Neural cell (in vitro differentiated cells): ENCODE measurements around the gene FFAR2. TPM values are rescaled to one million over a fixed set of nuclear protein-coding genes. Genes with fewer than 3 reads are reported as not detected.

ENCODE experiments used
- H2AFZ ChIP-seq: fragments of 200-600, 300-800 bp; sonication (generic), shearing (Covaris generic); 2 replicates; pipeline ENCODE4 v1.6.0; 2014; ENCODE audit warnings: low read depth, mild to moderate bottlenecking, antibody characterized with exemption, low read length, moderate library complexity
- H3F3A ChIP-seq: fragments of 200-600 bp; shearing (Covaris generic); 2 replicates; pipeline ENCODE4 v1.6.1; 2016; ENCODE audit warnings: mild to moderate bottlenecking, moderate library complexity, mixed read lengths, antibody characterized with exemption, low read length; ENCODE audit not compliant: insufficient read depth, poor library complexity, severe bottlenecking
- H3K27ac ChIP-seq: fragments of 200-600, 300-800 bp; sonication (generic), shearing (Covaris generic); 2 replicates; pipeline ENCODE4 v1.5.1; 2014; ENCODE audit warnings: mild to moderate bottlenecking, low read length, moderate library complexity
- H3K27me3 ChIP-seq: fragments of 300-800, 200-600 bp; sonication (generic), shearing (Covaris generic); 2 replicates; pipeline ENCODE4 v1.6.0; 2014; ENCODE audit warnings: mild to moderate bottlenecking, low read depth, low read length, moderate library complexity; ENCODE audit not compliant: insufficient read depth
- H3K36me3 ChIP-seq: fragments of 300-800, 200-600 bp; sonication (generic), shearing (Covaris generic); 2 replicates; pipeline ENCODE4 v1.5.1; 2014; ENCODE audit warnings: mild to moderate bottlenecking, antibody characterized with exemption, low read length, moderate library complexity; ENCODE audit not compliant: insufficient read depth
- H3K4me2 ChIP-seq: fragments of 300-800, 200-600 bp; sonication (generic), shearing (Covaris generic); 2 replicates; pipeline ENCODE4 v1.6.0; 2014; ENCODE audit warnings: mild to moderate bottlenecking, low read length
- H3K4me3 ChIP-seq: fragments of 300-800, 200-600 bp; sonication (generic), shearing (Covaris generic); 2 replicates; pipeline ENCODE4 v1.5.1; 2014; ENCODE audit warnings: mild to moderate bottlenecking, low read length, moderate library complexity
- H3K79me2 ChIP-seq: fragments of 200-600 bp; shearing (Covaris generic); replicated peaks from 2 replicates; pipeline ENCODE4 v1.6.0; 2014; ENCODE audit warnings: mild to moderate bottlenecking, low read length, moderate library complexity; ENCODE audit not compliant: insufficient read depth
- H3K9ac ChIP-seq: fragments of 300-800, 200-600 bp; sonication (generic), shearing (Covaris generic); 2 replicates; pipeline ENCODE4 v1.6.1; 2016; ENCODE audit warnings: mild to moderate bottlenecking, low read length, mixed read lengths
- H3K9me2 ChIP-seq: fragments of 200-600 bp; shearing (Covaris generic); 2 replicates; pipeline ENCODE4 v1.6.1; 2016; ENCODE audit warnings: mild to moderate bottlenecking, low read length, mixed read lengths; ENCODE audit not compliant: insufficient read depth
- H3K9me3 ChIP-seq: fragments of 200-600, 300-800 bp; sonication (generic), shearing (Covaris generic); 2 replicates; pipeline ENCODE4 v1.6.1; 2016; ENCODE audit warnings: mild to moderate bottlenecking, mixed run types, low read length, moderate library complexity, mixed read lengths
- H4K20me1 ChIP-seq: fragments of 200-600 bp; shearing (Covaris generic); 2 replicates; pipeline ENCODE4 v1.6.1; 2016; ENCODE audit warnings: mild to moderate bottlenecking, mixed run types; ENCODE audit not compliant: insufficient read depth
- EP300 ChIP-seq: fragments of 450-650 bp; conservative IDR thresholded peaks from 2 replicates; pipeline ENCODE4 v1.6.1; 2014; ENCODE audit warnings: antibody characterized with exemption, mild to moderate bottlenecking, moderate library complexity; ENCODE audit not compliant: poor library complexity, severe bottlenecking
- EZH2 ChIP-seq: fragments of 200-600, 300-800 bp; shearing (Covaris generic), sonication (generic); IDR thresholded peaks from 2 replicates; pipeline ENCODE4 v1.6.1; 2014; ENCODE audit warnings: antibody characterized with exemption, low read length, borderline replicate concordance, mild to moderate bottlenecking; ENCODE audit not compliant: insufficient read depth, poor library complexity, severe bottlenecking
- MXI1 ChIP-seq: fragments of 450-650 bp; conservative IDR thresholded peaks from 2 replicates; pipeline ENCODE4 v1.6.1; 2014; ENCODE audit warnings: antibody characterized with exemption, mild to moderate bottlenecking; ENCODE audit not compliant: poor library complexity, severe bottlenecking
- POLR2AphosphoS5 ChIP-seq: IDR thresholded peaks from 2 replicates; pipeline ENCODE4 v1.6.1; 2012
- RAD21 ChIP-seq: fragments of 450-650 bp; conservative IDR thresholded peaks from 2 replicates; pipeline ENCODE4 v1.6.1; 2014; ENCODE audit warnings: antibody characterized with exemption, mild to moderate bottlenecking, moderate library complexity
- SMC3 ChIP-seq: fragments of 450-650 bp; conservative IDR thresholded peaks from 2 replicates; pipeline ENCODE4 v1.6.1; 2014; ENCODE audit warnings: antibody characterized with exemption, mild to moderate bottlenecking, moderate library complexity; ENCODE audit not compliant: poor library complexity
- TAF1 ChIP-seq: IDR thresholded peaks from 2 replicates; pipeline ENCODE4 v1.6.1; 2012; ENCODE audit warnings: low read depth
- polyA plus RNA-seq: library from polyadenylated mRNA; depleted of rRNA; stranded (reverse); fragments of >200 nt; gene quantifications from 2 replicates; pipeline ENCODE4 v1.2.3, GENCODE V29; 2014
- TF ChIP-seq, protein P1 (sequence below): fragments of 450-650 bp; IDR thresholded peaks from 2 replicates; pipeline ENCODE4 v1.5.1; 2014; ENCODE audit warnings: antibody characterized with exemption, mild to moderate bottlenecking, moderate library complexity; ENCODE audit not compliant: poor library complexity, severe bottlenecking
- TF ChIP-seq, protein P2 (sequence below): IDR thresholded peaks from 2 replicates; pipeline ENCODE4 v1.6.1; 2012; ENCODE audit warnings: borderline replicate concordance

FFAR2 gene
- polyA plus RNA-seq, 1 donor from 2014 or later: not detected

DNA sequence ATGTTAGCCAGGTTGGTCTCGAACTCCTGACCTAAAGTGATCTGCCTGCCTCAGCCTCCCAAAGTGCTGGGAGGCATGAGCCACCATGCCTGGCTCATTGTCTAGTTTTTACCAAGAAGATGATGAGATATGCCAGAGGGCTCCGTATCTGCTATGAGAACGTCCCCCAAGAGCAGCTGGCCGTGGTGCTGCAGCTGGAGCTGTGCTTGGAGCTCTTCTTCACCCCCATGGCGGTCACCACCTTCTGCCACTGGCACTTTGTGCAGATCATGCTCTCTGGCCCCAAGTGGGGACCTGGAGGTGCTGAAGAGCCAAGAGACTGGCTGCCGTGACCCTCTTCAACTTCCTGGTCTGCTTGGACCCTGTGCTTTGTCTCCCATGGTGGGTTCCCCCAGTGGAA, 40.4 kb upstream of the FFAR2 start:
- Histone ChIP-seq H3K27ac (no peak overlapping the region), H3K9me2 (no peaks in the 10 kb centered on the region), H2AFZ (no peak overlapping the region), H3K27me3 (no peaks in the 10 kb centered on the region), H3F3A (no peaks in the 10 kb centered on the region), H3K9ac (no peak overlapping the region), H3K79me2 (no peaks in the 10 kb centered on the region), H3K4me3 (no peak overlapping the region), H4K20me1 (no peaks in the 10 kb centered on the region), H3K36me3 (no peaks in the 10 kb centered on the region), H3K9me3 (no peaks in the 10 kb centered on the region), H3K4me2 (no peak overlapping the region)
- TF ChIP-seq, protein P1, sequence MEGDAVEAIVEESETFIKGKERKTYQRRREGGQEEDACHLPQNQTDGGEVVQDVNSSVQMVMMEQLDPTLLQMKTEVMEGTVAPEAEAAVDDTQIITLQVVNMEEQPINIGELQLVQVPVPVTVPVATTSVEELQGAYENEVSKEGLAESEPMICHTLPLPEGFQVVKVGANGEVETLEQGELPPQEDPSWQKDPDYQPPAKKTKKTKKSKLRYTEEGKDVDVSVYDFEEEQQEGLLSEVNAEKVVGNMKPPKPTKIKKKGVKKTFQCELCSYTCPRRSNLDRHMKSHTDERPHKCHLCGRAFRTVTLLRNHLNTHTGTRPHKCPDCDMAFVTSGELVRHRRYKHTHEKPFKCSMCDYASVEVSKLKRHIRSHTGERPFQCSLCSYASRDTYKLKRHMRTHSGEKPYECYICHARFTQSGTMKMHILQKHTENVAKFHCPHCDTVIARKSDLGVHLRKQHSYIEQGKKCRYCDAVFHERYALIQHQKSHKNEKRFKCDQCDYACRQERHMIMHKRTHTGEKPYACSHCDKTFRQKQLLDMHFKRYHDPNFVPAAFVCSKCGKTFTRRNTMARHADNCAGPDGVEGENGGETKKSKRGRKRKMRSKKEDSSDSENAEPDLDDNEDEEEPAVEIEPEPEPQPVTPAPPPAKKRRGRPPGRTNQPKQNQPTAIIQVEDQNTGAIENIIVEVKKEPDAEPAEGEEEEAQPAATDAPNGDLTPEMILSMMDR: no peak
- TF ChIP-seq TAF1 (no peak), RAD21 (no peak), EP300 (no peak), EZH2 (no peak), SMC3 (no peak), MXI1 (no peak), POLR2AphosphoS5 (no peak)
- TF ChIP-seq, protein P2, sequence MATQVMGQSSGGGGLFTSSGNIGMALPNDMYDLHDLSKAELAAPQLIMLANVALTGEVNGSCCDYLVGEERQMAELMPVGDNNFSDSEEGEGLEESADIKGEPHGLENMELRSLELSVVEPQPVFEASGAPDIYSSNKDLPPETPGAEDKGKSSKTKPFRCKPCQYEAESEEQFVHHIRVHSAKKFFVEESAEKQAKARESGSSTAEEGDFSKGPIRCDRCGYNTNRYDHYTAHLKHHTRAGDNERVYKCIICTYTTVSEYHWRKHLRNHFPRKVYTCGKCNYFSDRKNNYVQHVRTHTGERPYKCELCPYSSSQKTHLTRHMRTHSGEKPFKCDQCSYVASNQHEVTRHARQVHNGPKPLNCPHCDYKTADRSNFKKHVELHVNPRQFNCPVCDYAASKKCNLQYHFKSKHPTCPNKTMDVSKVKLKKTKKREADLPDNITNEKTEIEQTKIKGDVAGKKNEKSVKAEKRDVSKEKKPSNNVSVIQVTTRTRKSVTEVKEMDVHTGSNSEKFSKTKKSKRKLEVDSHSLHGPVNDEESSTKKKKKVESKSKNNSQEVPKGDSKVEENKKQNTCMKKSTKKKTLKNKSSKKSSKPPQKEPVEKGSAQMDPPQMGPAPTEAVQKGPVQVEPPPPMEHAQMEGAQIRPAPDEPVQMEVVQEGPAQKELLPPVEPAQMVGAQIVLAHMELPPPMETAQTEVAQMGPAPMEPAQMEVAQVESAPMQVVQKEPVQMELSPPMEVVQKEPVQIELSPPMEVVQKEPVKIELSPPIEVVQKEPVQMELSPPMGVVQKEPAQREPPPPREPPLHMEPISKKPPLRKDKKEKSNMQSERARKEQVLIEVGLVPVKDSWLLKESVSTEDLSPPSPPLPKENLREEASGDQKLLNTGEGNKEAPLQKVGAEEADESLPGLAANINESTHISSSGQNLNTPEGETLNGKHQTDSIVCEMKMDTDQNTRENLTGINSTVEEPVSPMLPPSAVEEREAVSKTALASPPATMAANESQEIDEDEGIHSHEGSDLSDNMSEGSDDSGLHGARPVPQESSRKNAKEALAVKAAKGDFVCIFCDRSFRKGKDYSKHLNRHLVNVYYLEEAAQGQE: no peak

DNA sequence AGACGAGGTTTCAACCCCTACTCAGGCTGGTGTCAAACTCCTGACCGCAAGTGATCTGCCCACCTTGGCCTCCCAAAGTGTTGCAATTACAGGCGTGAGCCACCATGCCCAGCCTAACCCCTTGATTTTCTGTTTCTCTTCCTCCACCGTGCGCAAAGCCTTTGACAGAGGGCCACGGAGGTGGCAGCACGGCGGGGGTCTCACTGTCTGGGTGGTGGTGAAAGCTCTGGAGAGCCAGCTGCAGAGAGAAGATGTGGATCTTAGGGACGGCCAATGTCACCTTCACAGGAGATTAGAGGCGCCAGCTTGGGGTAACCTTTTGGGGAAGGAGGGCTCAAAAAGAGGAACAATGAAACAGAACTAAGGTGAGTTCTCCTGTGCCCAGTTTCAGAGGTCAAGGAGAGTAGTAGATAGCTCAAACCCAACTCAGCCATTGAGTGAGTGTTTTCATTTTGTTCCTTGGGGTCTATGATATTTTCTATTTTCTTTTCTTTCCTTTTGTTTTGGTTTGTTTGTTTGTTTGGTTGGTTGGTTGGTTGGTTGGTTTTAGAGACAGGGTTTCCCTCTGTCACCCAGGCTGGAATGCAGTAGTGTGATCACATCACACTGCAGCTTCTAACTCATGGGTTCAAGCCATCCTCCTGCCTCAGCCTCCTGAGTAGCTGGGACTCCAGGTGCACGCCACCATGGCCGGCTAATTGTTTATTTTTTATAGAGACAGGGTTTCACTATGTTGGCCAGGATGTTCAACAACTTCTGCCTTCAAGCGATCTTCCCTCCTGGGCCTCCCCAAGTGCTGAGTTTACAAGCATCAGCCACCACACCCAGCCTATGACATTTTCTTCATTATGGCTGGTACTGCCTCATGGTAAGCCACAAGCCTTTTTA, 39.5 kb upstream of the FFAR2 start:
- Histone ChIP-seq H3K79me2 (no peaks in the 10 kb centered on the region), H4K20me1 (no peaks in the 10 kb centered on the region), H2AFZ (no peak overlapping the region), H3K9ac (no peak overlapping the region), H3K36me3 (no peaks in the 10 kb centered on the region), H3K4me2 (no peak overlapping the region), H3K27me3 (no peaks in the 10 kb centered on the region), H3K9me2 (no peaks in the 10 kb centered on the region), H3F3A (no peaks in the 10 kb centered on the region), H3K9me3 (no peaks in the 10 kb centered on the region), H3K4me3 (no peak overlapping the region), H3K27ac (no peak overlapping the region)
- TF ChIP-seq, protein P2: no peak
- TF ChIP-seq MXI1 (no peak), EP300 (no peak), EZH2 (no peak), POLR2AphosphoS5 (no peak)
